Gastrocnemius medialis (tissue), 4 donors: ENCODE results near the gene CMTM7. TPM values are rescaled to one million over a fixed set of nuclear protein-coding genes. Genes with fewer than 3 reads are reported as not detected.

Experiments
- ATAC-seq, 2 donors: fragments of 150-250 bp; one replicate each; pipeline ENCODE4 v1.9.1; 2016
- DNase-seq, 2 donors: peaks; one replicate each; pipeline ENCODE4 v3.0.0-alpha.2; 2019
- H3K27ac ChIP-seq, 4 donors: fragments of 200-600 bp; sonication (generic); 1 replicate in 1 of 4; 2 replicates in 3 of 4; pipeline ENCODE4 v1.5.1; 2016 to 2018; ENCODE audit warnings: mild to moderate bottlenecking in 2 of 4, moderate library complexity in 1 of 4
- H3K27me3 ChIP-seq, 3 donors: fragments of 200-600 bp; sonication (generic) in 2 of 3; 1 replicate in 1 of 3; 2 replicates in 2 of 3; pipeline versions ENCODE4 v1.5.1 to v1.6.0; 2016 to 2019; ENCODE audit warnings: mild to moderate bottlenecking in 1 of 3, moderate library complexity in 1 of 3
- H3K36me3 ChIP-seq, 2 donors: fragments of 200-600 bp; sonication (generic) in 1 of 2; one replicate each; pipeline ENCODE4 v1.5.1; 2017 to 2018
- H3K4me1 ChIP-seq, 2 donors: fragments of 200-600 bp; sonication (generic) in 1 of 2; one replicate each; pipeline ENCODE4 v1.5.1; 2016 to 2017; ENCODE audit warnings: mild to moderate bottlenecking in 2 of 2
- H3K4me3 ChIP-seq, 4 donors: fragments of 200-600 bp; sonication (generic) in 3 of 4; 1 replicate in 1 of 4; 2 replicates in 3 of 4; pipeline ENCODE4 v1.5.1; 2016 to 2019; ENCODE audit warnings: mild to moderate bottlenecking in 2 of 4
- H3K9me3 ChIP-seq, 3 donors: fragments of 200-600 bp; sonication (generic) in 2 of 3; 1 replicate in 1 of 3; 2 replicates in 2 of 3; pipeline ENCODE4 v1.5.1; 2016 to 2019
- POLR2A ChIP-seq, 2 donors: fragments of 450-650 bp; IDR thresholded peaks; one replicate each; pipeline ENCODE4 v1.6.1; 2017; ENCODE audit warnings: antibody characterized with exemption in 2 of 2, mild to moderate bottlenecking in 2 of 2, moderate library complexity in 2 of 2
- in situ Hi-C, 4 donors: fragments of 200-750 bp; cut with MboI; loops; one replicate each; pipeline versions ENCODE4 v1.15.0 to v1.8.0; 2017; ENCODE audit warnings: low sequenced_read_pairs in 4 of 4
- intact Hi-C: fragments of 100-400 bp; cut with DNase I; formaldehyde crosslinking; loops from one replicate; pipeline ENCODE4 v1.15.1; 2023; ENCODE audit warnings: low total_unique reads
- total RNA-seq, 4 donors: library from RNA; depleted of rRNA; stranded (reverse); fragments of >200 nt; gene quantifications; one replicate each; pipeline versions ENCODE4 v1.1.0 to v1.2.3, GENCODE V29; 2016
- TF ChIP-seq, protein P1 (sequence below), 5 experiments: fragments of 450-650 bp in 3 of 5; fragments of 200-600 bp in 2 of 5; sonication (generic) in 2 of 5; IDR thresholded peaks in 4 of 5; conservative IDR thresholded peaks in 1 of 5; 1 replicate in 4 of 5; 2 replicates in 1 of 5; pipeline ENCODE4 v1.5.1; 2016 to 2019; ENCODE audit warnings: antibody characterized with exemption in 5 of 5, mild to moderate bottlenecking in 3 of 5, moderate library complexity in 3 of 5

CMTM7 gene
- total RNA-seq, 4 donors from 2014 or later = 1.1 to 3.3 (median 1.7) TPM

DNA sequence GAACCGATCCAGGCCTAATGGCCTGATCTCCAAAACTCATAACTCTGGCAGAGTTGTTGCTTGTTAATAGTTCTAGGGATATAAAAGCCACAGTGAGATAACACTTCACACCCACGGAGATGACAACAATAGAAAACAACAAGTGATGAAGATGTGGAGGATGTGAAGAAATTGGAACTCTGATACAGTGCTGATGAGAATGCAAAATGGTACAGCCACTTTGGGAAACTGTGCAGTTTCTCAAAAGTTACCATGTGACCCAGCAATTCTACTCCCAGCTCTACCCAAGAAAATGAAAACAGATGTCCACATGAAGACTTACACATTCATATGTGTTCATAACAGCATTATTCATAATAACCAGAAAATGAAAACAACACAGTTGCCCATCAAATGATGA is 3.8 kb downstream of the CMTM7 start:
- DNase-seq (no peak), ATAC-seq (no peak)
- in situ Hi-C loops = no loop called here
- no peak for TF ChIP-seq POLR2A (IDR thresholded peaks at IDR 0.05)
- TF ChIP-seq, protein P1, sequence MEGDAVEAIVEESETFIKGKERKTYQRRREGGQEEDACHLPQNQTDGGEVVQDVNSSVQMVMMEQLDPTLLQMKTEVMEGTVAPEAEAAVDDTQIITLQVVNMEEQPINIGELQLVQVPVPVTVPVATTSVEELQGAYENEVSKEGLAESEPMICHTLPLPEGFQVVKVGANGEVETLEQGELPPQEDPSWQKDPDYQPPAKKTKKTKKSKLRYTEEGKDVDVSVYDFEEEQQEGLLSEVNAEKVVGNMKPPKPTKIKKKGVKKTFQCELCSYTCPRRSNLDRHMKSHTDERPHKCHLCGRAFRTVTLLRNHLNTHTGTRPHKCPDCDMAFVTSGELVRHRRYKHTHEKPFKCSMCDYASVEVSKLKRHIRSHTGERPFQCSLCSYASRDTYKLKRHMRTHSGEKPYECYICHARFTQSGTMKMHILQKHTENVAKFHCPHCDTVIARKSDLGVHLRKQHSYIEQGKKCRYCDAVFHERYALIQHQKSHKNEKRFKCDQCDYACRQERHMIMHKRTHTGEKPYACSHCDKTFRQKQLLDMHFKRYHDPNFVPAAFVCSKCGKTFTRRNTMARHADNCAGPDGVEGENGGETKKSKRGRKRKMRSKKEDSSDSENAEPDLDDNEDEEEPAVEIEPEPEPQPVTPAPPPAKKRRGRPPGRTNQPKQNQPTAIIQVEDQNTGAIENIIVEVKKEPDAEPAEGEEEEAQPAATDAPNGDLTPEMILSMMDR (IDR thresholded peaks at IDR 0.05 in 4 of 5, conservative IDR thresholded peaks at IDR 0.05 in 1 of 5) = no peak
- intact Hi-C loops = no loop called here
- H3K36me3 ChIP-seq = no peaks in the 10 kb centered on the region
- H3K4me3 ChIP-seq = no peak overlapping the region
- H3K9me3 ChIP-seq = no peaks in the 10 kb centered on the region
- H3K27ac ChIP-seq = no peak overlapping the region
- H3K27me3 ChIP-seq = no peaks in the 10 kb centered on the region
- H3K4me1 ChIP-seq = no peaks in the 10 kb centered on the region

- H3K27ac ChIP-seq = no peak overlapping the region
- TF ChIP-seq, protein P1 (IDR thresholded peaks at IDR 0.05 in 4 of 5, conservative IDR thresholded peaks at IDR 0.05 in 1 of 5) = no peak
- TF ChIP-seq POLR2A (IDR thresholded peaks at IDR 0.05) = no peak
- H3K9me3 ChIP-seq = no peaks in the 10 kb centered on the region
- in situ Hi-C loops (no loop called here), intact Hi-C loops (no loop called here)
- no peak overlapping the region for H3K4me3 ChIP-seq
- peaks cover 8% of the 10 kb centered on the region in 2 donors for H3K4me1 ChIP-seq
- ATAC-seq (no peak), DNase-seq (no peak)
- H3K27me3 ChIP-seq = no peaks in the 10 kb centered on the region
- H3K36me3 ChIP-seq = no peaks in the 10 kb centered on the region
Observed at GRCh38 chr3:32397941-32398340, 6.3 kb downstream of the CMTM7 start.

DNA sequence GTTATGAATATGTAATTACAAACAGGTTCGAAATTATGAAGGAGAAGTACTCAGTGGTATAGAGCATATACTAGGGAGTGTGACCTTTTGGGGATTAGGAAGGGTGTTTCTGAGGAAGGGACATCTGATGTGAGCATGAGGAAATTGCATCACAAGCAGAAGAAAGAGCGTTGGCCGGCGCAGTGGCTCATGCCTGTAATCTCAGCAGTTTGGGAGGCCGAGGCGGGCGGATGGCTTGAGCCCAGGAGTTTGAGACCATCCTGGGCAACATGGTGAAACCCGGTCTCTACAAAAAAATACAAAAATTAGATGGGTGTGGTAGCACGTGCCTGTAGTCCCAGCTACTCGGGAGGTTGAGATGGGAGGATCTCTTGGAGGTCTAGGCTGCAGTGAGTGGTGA is 6.9 kb downstream of the CMTM7 start:
- H3K4me1 ChIP-seq = peaks cover 8% of the 10 kb centered on the region in 2 donors
- no peaks in the 10 kb centered on the region for H3K9me3 ChIP-seq
- H3K27ac ChIP-seq = peak overlapping the region in 1 of 4 donors; percentile 21
- H3K27me3 ChIP-seq = no peaks in the 10 kb centered on the region
- in situ Hi-C loops = no loop called here
- DNase-seq (no peak), ATAC-seq (no peak)
- no peaks in the 10 kb centered on the region for H3K36me3 ChIP-seq
- intact Hi-C loops = no loop called here
- TF ChIP-seq, protein P1 (IDR thresholded peaks at IDR 0.05 in 4 of 5, conservative IDR thresholded peaks at IDR 0.05 in 1 of 5) = no peak
- no peak for TF ChIP-seq POLR2A (IDR thresholded peaks at IDR 0.05)
- no peak overlapping the region for H3K4me3 ChIP-seq

- Histone ChIP-seq H3K27ac (peak overlapping the region in 1 of 4 donors; percentile 21), H3K27me3 (no peaks in the 10 kb centered on the region), H3K4me3 (no peak overlapping the region), H3K4me1 (peaks cover 8% of the 10 kb centered on the region in 2 donors), H3K9me3 (no peaks in the 10 kb centered on the region), H3K36me3 (no peaks in the 10 kb centered on the region)
- in situ Hi-C loops (no loop called here), intact Hi-C loops (no loop called here)
- DNase-seq (no peak), ATAC-seq (no peak)
- no peak for TF ChIP-seq POLR2A (IDR thresholded peaks at IDR 0.05)
- TF ChIP-seq, protein P1 (IDR thresholded peaks at IDR 0.05 in 4 of 5, conservative IDR thresholded peaks at IDR 0.05 in 1 of 5) = peak in 3 of 5 experiments; percentile 34 to 52 (median 40)
Observed at GRCh38 chr3:32399030-32399620, 7.5 kb downstream of the CMTM7 start.

GRCh38 chr3:32401126-32401525 is 9.5 kb downstream of the CMTM7 start:
- H3K4me3 ChIP-seq = peak overlapping the region; percentile 44 to 73 (median 61)
- DNase-seq (no peak), ATAC-seq (peak; percentile 12 to 26)
- H3K36me3 ChIP-seq = no peaks in the 10 kb centered on the region
- in situ Hi-C loops = no loop called here
- peaks cover 8% of the 10 kb centered on the region in 2 donors for H3K4me1 ChIP-seq
- no peaks in the 10 kb centered on the region for H3K27me3 ChIP-seq
- no peaks in the 10 kb centered on the region for H3K9me3 ChIP-seq
- intact Hi-C loops = loop anchor here (5.0 kb wide), 1 partner anchor 66 kb away; no protein-coding TSS in a partner anchor
- no peak for TF ChIP-seq POLR2A (IDR thresholded peaks at IDR 0.05)
- TF ChIP-seq, protein P1 (IDR thresholded peaks at IDR 0.05 in 4 of 5, conservative IDR thresholded peaks at IDR 0.05 in 1 of 5) = no peak
- peak overlapping the region; percentile 56 to 85 (median 76) for H3K27ac ChIP-seq
